Fibroblast of lung (primary cell): ENCODE data around the gene WSCD2.

Experiments used
- CTCF ChIP-seq, 2 donors: IDR thresholded peaks in 1 of 2; conservative IDR thresholded peaks in 1 of 2; 1 replicate in 1 of 2; 2 replicates in 1 of 2; pipeline ENCODE4 v1.5.1; 2011 to 2012; ENCODE audit warnings: low read length in 2 of 2, control low read depth in 1 of 2, inconsistent platforms in 1 of 2, low read depth in 1 of 2, mild to moderate bottlenecking in 1 of 2
- EZH2 ChIP-seq: IDR thresholded peaks from 2 replicates; pipeline ENCODE4 v1.5.1; 2012; ENCODE audit warnings: low read length, control low read depth, mild to moderate bottlenecking; ENCODE audit errors: missing control alignments

GRCh38 chr12:108170164-108170563 lies 41.1 kb downstream of the WSCD2 start:
- TF ChIP-seq CTCF (conservative IDR thresholded peaks at IDR 0.05 in 1 of 2, IDR thresholded peaks at IDR 0.05 in 1 of 2; ENCODE audit: low read depth in 1 of 2, low read length in 2 of 2) (no peak), EZH2 (no peak)
